Kasumi-1 (cell line): ENCODE results near the gene WDR72.

Source experiments
- DNase-seq, 2 experiments: peaks; one replicate each; lab custom pipeline; 2025; lab: John Stamatoyannopoulos, UW

WDR72 gene

GRCh38 chr15:53534105-53534839, 225.2 kb downstream of the WDR72 start:
- DNase-seq, result no peak

- DNase-seq, result no peak
These were observed 228.7 kb downstream of the WDR72 start for GRCh38 chr15:53530761-53531160.

- DNase-seq, result no peak
These were observed 231.5 kb downstream of the WDR72 start for GRCh38 chr15:53527996-53528395.

- no peak for DNase-seq
These were observed 233.6 kb downstream of the WDR72 start for GRCh38 chr15:53525894-53526293.

GRCh38 chr15:53522991-53523390, 236.5 kb downstream of the WDR72 start:
- DNase-seq, result no peak

- DNase-seq, result no peak
These were observed 238.5 kb downstream of the WDR72 start for GRCh38 chr15:53520996-53521395.

- no peak for DNase-seq
These were observed 246.0 kb downstream of the WDR72 start for GRCh38 chr15:53513431-53513830.

- DNase-seq, result no peak
These were observed 247.4 kb downstream of the WDR72 start for GRCh38 chr15:53512029-53512428.

- no peak for DNase-seq
These were observed 248.3 kb downstream of the WDR72 start for GRCh38 chr15:53511175-53511574.

- DNase-seq, result no peak
These were observed 253.1 kb downstream of the WDR72 start for GRCh38 chr15:53506370-53506769.

GRCh38 chr15:53498996-53499395, 260.5 kb downstream of the WDR72 start:
- DNase-seq, result no peak

GRCh38 chr15:53490341-53490740, 269.1 kb downstream of the WDR72 start:
- DNase-seq, result no peak

- DNase-seq, result no peak
These were observed 277.4 kb downstream of the WDR72 start for GRCh38 chr15:53482055-53482454.

GRCh38 chr15:53477981-53478766, 281.3 kb downstream of the WDR72 start:
- no peak for DNase-seq

GRCh38 chr15:53473886-53474285, 285.6 kb downstream of the WDR72 start:
- no peak for DNase-seq

- DNase-seq, result no peak
These were observed 286.0 kb downstream of the WDR72 start for GRCh38 chr15:53473435-53473834.

- DNase-seq, result no peak
These were observed 286.6 kb downstream of the WDR72 start for GRCh38 chr15:53472883-53473282.

- no peak for DNase-seq
These were observed 287.3 kb downstream of the WDR72 start for GRCh38 chr15:53472210-53472609.

- no peak for DNase-seq
These were observed 288.7 kb downstream of the WDR72 start for GRCh38 chr15:53470743-53471142.

- DNase-seq, result no peak
These were observed 290.0 kb downstream of the WDR72 start for GRCh38 chr15:53469422-53469821.
